Keratinocyte (primary cell): ENCODE results near the gene GATD1. TPM values are rescaled to one million over a fixed set of nuclear protein-coding genes. Genes with fewer than 3 reads are reported as not detected.

Source experiments
- DNase-seq: peaks from one replicate; pipeline ENCODE4 v3.0.0-alpha.2; 2011; ENCODE audit warnings: low read depth, missing footprints, low spot score
- FAIRE-seq: peaks from 2 replicates; lab custom pipeline; 2011; peaks lifted over from hg19 to GRCh38; lab: Jason Lieb, UNC
- H2AFZ ChIP-seq: 2 replicates; pipeline ENCODE4 v1.6.0; 2012; ENCODE audit warnings: low read length, control low read depth, inconsistent platforms; ENCODE audit not compliant: control insufficient read depth
- H3K27ac ChIP-seq: 2 replicates; pipeline ENCODE4 v1.5.1; 2011; ENCODE audit warnings: low read length; ENCODE audit not compliant: control insufficient read depth, insufficient read depth
- H3K27me3 ChIP-seq: 3 replicates; pipeline ENCODE4 v1.6.0; 2011; ENCODE audit warnings: low read length; ENCODE audit not compliant: control insufficient read depth, insufficient read depth; ENCODE audit errors: extremely low read depth
- H3K36me3 ChIP-seq, 2 experiments: 2 replicates in 1 of 2; 3 replicates in 1 of 2; pipeline ENCODE4 v1.5.1; 2011; ENCODE audit warnings: low read length in 2 of 2, mild to moderate bottlenecking in 1 of 2; ENCODE audit not compliant: control insufficient read depth in 2 of 2, insufficient read depth in 2 of 2; ENCODE audit errors: extremely low read depth in 1 of 2
- H3K4me1 ChIP-seq: 3 replicates; pipeline ENCODE4 v1.5.1; 2011; ENCODE audit warnings: low read length; ENCODE audit not compliant: control insufficient read depth, insufficient read depth; ENCODE audit errors: extremely low read depth
- H3K4me2 ChIP-seq: 3 replicates; pipeline ENCODE4 v1.6.0; 2011; ENCODE audit warnings: low read depth, low read length; ENCODE audit not compliant: control insufficient read depth, insufficient read depth; ENCODE audit errors: extremely low read depth
- H3K4me3 ChIP-seq, 3 experiments: fragments of 200-600 bp in 1 of 3; sonication (generic) in 1 of 3; 2 replicates in 2 of 3; 3 replicates in 1 of 3; pipeline ENCODE4 v1.5.1; 2011 to 2016; ENCODE audit warnings: low read length in 3 of 3, mild to moderate bottlenecking in 3 of 3, control low read depth in 2 of 3, inconsistent platforms in 1 of 3, low read depth in 1 of 3, mixed read lengths in 1 of 3, mixed run types in 1 of 3, moderate library complexity in 1 of 3; ENCODE audit not compliant: control insufficient read depth in 2 of 3, insufficient read depth in 2 of 3; ENCODE audit errors: extremely low read depth in 1 of 3
- H3K79me2 ChIP-seq: 2 replicates; pipeline ENCODE4 v1.6.0; 2012; ENCODE audit warnings: low read length; ENCODE audit not compliant: control insufficient read depth, insufficient read depth
- H3K9ac ChIP-seq: 3 replicates; pipeline ENCODE4 v1.6.0; 2011; ENCODE audit warnings: low read length; ENCODE audit not compliant: control insufficient read depth, insufficient read depth; ENCODE audit errors: extremely low read depth
- H3K9me1 ChIP-seq: 3 replicates; pipeline ENCODE4 v1.6.0; 2011; ENCODE audit warnings: low read length; ENCODE audit not compliant: control insufficient read depth, insufficient read depth; ENCODE audit errors: extremely low read depth
- H3K9me3 ChIP-seq: 2 replicates; pipeline ENCODE4 v1.5.1; 2012; ENCODE audit warnings: low read depth, low read length; ENCODE audit not compliant: control insufficient read depth
- H4K20me1 ChIP-seq: 3 replicates; pipeline ENCODE4 v1.6.0; 2011; ENCODE audit warnings: low read length; ENCODE audit not compliant: control insufficient read depth, insufficient read depth; ENCODE audit errors: extremely low read depth
- CTCF ChIP-seq, 3 experiments: IDR thresholded peaks in 1 of 3; conservative IDR thresholded peaks in 1 of 3; optimal IDR thresholded peaks in 1 of 3; 2 replicates in 2 of 3; 3 replicates in 1 of 3; pipeline versions ENCODE3 to v1.5.1; 2011; ENCODE audit warnings: low read length in 3 of 3, mild to moderate bottlenecking in 3 of 3, moderate library complexity in 2 of 3, control low read depth in 1 of 3, inconsistent platforms in 1 of 3; ENCODE audit not compliant: insufficient read depth in 2 of 3; ENCODE audit errors: extremely low read depth in 1 of 3
- EZH2 ChIP-seq: IDR thresholded peaks from one replicate; pipeline ENCODE4 v1.6.1; 2012; ENCODE audit warnings: inconsistent platforms, mild to moderate bottlenecking, low read length, moderate library complexity
- dilution Hi-C: fragments of 300-500 bp; cut with MboI; formaldehyde crosslinking; loops from one replicate; pipeline ENCODE4 v1.7.0; 2020; ENCODE audit warnings: low sequenced_read_pairs; ENCODE audit not compliant: extremely low pct_ligation_motif_present
- polyA plus RNA-seq, 5 experiments: library from polyadenylated mRNA; depleted of rRNA in 3 of 5; stranded (reverse) in 3 of 5; stranded (forward) in 1 of 5; unstranded in 1 of 5; fragments of >200 nt; gene quantifications; 1 replicate in 1 of 5; 2 replicates in 3 of 5; 3 replicates in 1 of 5; pipeline versions ENCODE4 v1.2.1 to v1.2.3, GENCODE V29; 2011 to 2012; ENCODE audit warnings: missing spikeins in 2 of 5, low read depth in 1 of 5, low replicate concordance in 1 of 5

GATD1 gene
- polyA plus RNA-seq, 1 donor (not counting 4 experiments of a cell fraction or from before 2014, with no cell fraction given): 24.4 TPM

GRCh38 chr11:813456-814096 lies 36.3 kb upstream of the GATD1 start:
- H4K20me1 ChIP-seq: peaks cover 19% of the 10 kb centered on the region
- no peak overlapping the region for H3K27ac ChIP-seq
- no peaks in the 10 kb centered on the region for H3K27me3 ChIP-seq
- no peak overlapping the region for H3K4me3 ChIP-seq
- no peak overlapping the region for H2AFZ ChIP-seq
- no peak for TF ChIP-seq EZH2
- TF ChIP-seq CTCF (optimal IDR thresholded peaks at IDR 0.05 in 1 of 3, IDR thresholded peaks at IDR 0.05 in 1 of 3, conservative IDR thresholded peaks at IDR 0.05 in 1 of 3; ENCODE audit: extremely low read depth in 1 of 3, insufficient read depth in 2 of 3, low read length in 3 of 3): no peak
- peaks cover 20% of the 10 kb centered on the region for H3K4me1 ChIP-seq
- H3K36me3 ChIP-seq: peaks cover 29 to 31% of the 10 kb centered on the region in 2 experiments
- no peak for FAIRE-seq
- H3K4me2 ChIP-seq: no peak overlapping the region
- H3K9ac ChIP-seq: no peak overlapping the region
- peaks cover 36% of the 10 kb centered on the region for H3K79me2 ChIP-seq
- H3K9me1 ChIP-seq: no peaks in the 10 kb centered on the region
- dilution Hi-C loops: no loop called here
- no peak for DNase-seq
- H3K9me3 ChIP-seq: no peaks in the 10 kb centered on the region

GRCh38 chr11:813072-813455 lies 35.8 kb upstream of the GATD1 start:
- H3K4me1 ChIP-seq: peaks cover 20% of the 10 kb centered on the region
- H3K4me3 ChIP-seq: no peak overlapping the region
- H3K9me1 ChIP-seq: no peaks in the 10 kb centered on the region
- dilution Hi-C loops: no loop called here
- no peak for TF ChIP-seq EZH2
- no peak for TF ChIP-seq CTCF (optimal IDR thresholded peaks at IDR 0.05 in 1 of 3, IDR thresholded peaks at IDR 0.05 in 1 of 3, conservative IDR thresholded peaks at IDR 0.05 in 1 of 3; ENCODE audit: extremely low read depth in 1 of 3, insufficient read depth in 2 of 3, low read length in 3 of 3)
- H3K27me3 ChIP-seq: no peaks in the 10 kb centered on the region
- peaks cover 29 to 31% of the 10 kb centered on the region in 2 experiments for H3K36me3 ChIP-seq
- no peak overlapping the region for H3K4me2 ChIP-seq
- H2AFZ ChIP-seq: no peak overlapping the region
- H3K79me2 ChIP-seq: peaks cover 39% of the 10 kb centered on the region
- FAIRE-seq (no peak), DNase-seq (no peak)
- H3K9me3 ChIP-seq: no peaks in the 10 kb centered on the region
- H3K27ac ChIP-seq: no peak overlapping the region
- H4K20me1 ChIP-seq: peaks cover 19% of the 10 kb centered on the region
- no peak overlapping the region for H3K9ac ChIP-seq
